VCaP (cell line): ENCODE data around the gene NSMCE4A.
"Not testable (repeated sequence)": the region's sequence is repeated elsewhere in the genome, so short reads cannot be mapped to it uniquely, and the experiment has no call there.

Experiments used
- H3K27ac ChIP-seq: fragments of 450-650 bp; 2 replicates; pipeline ENCODE4 v1.5.1; 2017
- TF ChIP-seq, protein P1 (sequence below): fragments of 450-650 bp; conservative IDR thresholded peaks from 2 replicates; pipeline ENCODE4 v1.5.1; 2017; ENCODE audit warnings: mild to moderate bottlenecking, moderate library complexity

The NSMCE4A gene

DNA sequence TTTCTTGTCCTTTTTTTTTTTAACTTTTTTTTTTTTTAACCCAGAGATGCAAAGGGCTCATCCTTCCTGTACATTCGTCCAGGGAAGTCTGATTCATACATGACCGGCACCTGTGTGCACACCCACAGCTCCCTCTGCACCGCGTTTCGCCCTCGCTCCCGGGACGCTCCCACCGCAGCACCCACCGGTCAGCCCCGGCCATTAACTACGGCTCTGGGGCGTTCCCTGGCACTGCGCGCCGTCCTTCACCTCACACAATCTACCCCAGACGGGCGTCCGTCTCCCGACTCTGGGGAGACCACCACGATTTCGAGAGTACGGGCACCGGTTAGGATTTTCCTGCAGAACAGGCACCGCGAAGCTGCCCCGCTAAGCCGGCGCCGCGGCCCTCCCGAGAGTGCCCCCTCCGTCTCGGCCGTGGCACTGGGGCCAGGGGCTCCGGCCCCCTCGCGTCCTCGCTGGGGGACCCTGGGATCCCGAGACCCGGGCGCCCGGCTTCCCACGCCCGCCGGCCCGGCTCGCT lies 47.6 kb downstream of the NSMCE4A start:
- H3K27ac ChIP-seq = peak overlapping the region; percentile 95
- TF ChIP-seq, protein P1, sequence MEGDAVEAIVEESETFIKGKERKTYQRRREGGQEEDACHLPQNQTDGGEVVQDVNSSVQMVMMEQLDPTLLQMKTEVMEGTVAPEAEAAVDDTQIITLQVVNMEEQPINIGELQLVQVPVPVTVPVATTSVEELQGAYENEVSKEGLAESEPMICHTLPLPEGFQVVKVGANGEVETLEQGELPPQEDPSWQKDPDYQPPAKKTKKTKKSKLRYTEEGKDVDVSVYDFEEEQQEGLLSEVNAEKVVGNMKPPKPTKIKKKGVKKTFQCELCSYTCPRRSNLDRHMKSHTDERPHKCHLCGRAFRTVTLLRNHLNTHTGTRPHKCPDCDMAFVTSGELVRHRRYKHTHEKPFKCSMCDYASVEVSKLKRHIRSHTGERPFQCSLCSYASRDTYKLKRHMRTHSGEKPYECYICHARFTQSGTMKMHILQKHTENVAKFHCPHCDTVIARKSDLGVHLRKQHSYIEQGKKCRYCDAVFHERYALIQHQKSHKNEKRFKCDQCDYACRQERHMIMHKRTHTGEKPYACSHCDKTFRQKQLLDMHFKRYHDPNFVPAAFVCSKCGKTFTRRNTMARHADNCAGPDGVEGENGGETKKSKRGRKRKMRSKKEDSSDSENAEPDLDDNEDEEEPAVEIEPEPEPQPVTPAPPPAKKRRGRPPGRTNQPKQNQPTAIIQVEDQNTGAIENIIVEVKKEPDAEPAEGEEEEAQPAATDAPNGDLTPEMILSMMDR = no peak

DNA sequence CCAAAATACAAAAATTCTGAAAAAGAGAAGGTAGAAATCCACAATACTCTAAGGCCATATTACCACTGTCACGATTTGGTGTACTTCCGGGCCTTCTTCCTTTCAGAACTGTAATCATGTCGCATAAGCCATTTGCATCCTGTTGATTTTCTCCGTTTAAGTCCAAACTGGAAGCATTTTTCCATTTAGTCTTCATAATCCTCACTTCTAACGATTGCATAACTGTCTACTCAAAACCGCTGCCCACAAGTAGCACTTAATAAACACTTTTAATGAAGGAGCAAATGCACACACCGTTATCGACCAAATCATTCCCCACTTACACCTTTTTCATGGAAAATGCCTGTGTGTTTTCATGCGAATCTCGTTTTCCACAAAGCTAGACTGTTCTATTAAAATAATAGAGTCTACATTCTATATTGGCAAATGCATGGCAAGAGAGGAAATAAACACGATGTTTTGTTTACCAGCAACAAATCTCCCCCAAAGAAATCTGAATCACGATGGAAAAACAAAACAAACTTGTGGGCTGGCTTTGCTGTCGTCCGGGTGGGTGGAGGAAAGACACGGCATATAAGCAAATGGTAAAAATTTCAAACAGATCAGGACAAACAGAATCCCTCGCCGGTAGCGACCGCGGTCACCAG lies 48.2 kb downstream of the NSMCE4A start:
- H3K27ac ChIP-seq = peak overlapping the region; percentile 95

DNA sequence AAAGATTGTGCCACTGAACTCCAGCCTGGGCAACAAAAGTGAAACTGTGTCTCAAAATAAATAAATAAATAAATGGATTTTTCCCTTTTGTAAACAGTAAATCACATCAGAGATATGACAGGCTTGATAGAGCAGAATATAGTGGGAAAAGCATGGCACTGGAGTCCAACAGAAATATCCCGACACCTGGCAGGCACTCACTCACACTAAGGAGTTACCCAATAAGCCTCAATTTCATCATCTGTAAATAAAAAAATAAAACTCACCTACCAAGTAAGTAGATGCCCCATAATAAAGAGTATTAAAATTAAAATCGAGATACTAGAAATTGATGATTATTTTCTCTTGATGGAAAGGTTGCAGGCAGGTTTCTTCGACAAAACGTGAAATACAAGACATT lies 48.9 kb downstream of the NSMCE4A start:
- TF ChIP-seq, protein P1 = no peak
- peak overlapping the region; percentile 95 for H3K27ac ChIP-seq

More for the DNA sequence above, 48.2 kb downstream of the NSMCE4A start:
- TF ChIP-seq, protein P1 = no peak

DNA sequence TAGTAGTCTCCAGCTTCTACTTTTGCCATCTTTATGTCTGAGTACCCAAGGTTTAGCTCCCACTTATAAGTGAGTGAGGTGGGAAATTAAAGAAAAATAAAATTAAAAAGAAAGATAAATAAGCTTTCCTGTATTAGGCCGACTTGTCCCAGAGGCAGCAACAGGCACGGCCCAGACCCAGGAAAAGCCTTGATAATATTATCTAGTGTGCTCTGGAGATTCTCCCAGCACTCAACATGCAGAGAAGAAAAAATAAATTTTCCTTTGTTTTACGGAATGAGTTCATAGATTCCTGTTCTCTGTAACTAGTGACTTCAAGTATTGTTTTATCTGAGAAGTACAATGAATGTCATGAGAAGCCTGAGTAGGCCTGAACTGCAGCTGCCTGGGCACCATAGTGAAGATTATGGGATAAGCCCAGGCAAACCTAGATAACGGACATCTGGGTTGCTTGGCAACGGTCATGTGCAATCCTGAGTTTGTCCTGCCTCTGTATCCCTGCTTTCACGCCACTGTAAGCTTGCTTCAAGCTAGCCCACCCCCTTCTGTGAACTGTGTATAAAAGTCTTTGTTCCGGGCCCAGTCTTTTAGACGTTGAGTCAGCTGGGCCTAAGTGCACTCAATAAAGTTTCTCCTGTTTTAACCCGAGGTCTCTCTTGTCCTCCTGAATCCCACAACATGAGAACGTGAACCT lies 53.6 kb downstream of the NSMCE4A start:
- H3K27ac ChIP-seq = no peak overlapping the region
- TF ChIP-seq, protein P1 = no peak

DNA sequence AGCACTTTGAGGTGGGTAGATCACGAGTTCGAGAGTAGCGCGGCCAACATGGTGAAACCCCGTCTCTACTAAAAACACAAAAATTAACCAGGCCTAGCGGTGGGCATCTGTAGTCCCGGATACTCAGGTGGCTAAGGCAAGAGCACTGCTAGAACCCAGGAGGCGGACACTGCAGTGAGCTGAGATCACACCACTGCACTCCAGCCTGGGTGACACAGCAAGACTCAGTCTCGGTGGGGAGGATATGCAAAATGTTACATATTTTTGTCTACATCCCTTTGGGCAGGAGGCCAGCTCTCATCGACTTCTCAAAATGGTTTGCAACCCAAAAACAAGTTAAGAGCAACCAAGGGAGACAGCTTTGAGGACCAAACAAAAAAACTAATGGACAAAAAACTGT lies 55.4 kb downstream of the NSMCE4A start:
- TF ChIP-seq, protein P1 = no peak
- H3K27ac ChIP-seq = no peak overlapping the region

DNA sequence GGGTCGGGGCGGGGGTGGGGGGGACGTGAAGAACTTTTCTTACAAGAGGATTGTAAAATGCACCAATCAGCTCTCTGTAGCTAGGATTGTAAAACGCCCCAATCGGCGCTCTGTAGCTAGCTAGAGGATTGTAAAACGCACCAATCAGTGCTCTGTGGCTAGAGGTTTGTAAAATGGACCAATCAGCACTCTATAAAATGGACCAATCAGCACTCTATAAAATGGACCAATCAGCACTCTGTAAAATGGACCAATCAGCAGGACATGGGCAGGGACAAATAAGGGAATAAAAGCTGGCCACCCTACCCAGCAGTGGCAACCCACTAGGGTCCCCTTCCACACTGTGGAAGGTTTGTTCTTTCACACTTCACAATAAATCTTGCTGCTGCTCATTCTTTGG lies 56.2 kb downstream of the NSMCE4A start:
- not testable (repeated sequence) for H3K27ac ChIP-seq

DNA sequence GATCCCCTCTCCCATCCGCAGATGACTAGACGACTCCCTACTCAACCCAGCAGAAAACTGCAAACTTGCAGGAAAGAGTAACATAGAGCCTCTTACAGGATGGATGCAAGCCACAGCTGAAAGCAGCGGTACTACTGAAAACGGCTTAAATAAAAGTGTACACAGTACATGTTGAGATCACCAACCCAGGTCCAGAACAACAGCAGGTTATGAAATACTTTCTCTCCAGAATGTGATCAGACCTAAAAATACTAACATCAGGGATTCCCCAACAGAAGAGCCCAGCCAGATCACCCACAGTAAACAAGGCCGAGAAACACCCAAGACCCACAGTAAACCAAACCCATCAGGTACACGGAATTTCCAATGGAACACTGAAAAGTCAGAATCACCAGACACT lies 60.4 kb downstream of the NSMCE4A start:
- TF ChIP-seq, protein P1 = no peak
- no peak overlapping the region for H3K27ac ChIP-seq

DNA sequence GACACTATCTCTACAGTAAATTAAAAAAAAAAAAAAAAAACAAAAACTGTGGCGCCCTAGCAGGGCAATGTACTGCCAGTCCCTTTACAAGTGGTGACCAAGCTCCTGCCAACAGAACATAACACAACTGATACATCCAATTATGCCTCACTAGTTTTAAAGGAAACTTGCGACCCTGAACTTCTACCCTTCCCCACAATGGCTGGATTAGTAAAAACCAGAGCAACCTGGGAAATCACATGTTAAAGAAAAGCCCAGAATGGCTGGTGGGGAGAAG lies 63.7 kb downstream of the NSMCE4A start:
- TF ChIP-seq, protein P1 = no peak
- no peak overlapping the region for H3K27ac ChIP-seq
